ENCODE results near the gene TNFSF8. TPM values are rescaled to one million over a fixed set of nuclear protein-coding genes. Genes with fewer than 3 reads are reported as not detected.
A peak's percentile ranks its signal among the peaks of the same experiment; 100 is the strongest.

TNFSF8 gene
- total RNA-seq, 2 experiments from 2014 or later: 27.7 to 50.3 TPM

GRCh38 chr9:114953046-114953445, 22.7 kb upstream of the TNFSF8 start:
- H3K79me2 ChIP-seq (ENCODE audit: insufficient read depth, low read depth, low read length): no peaks in the 10 kb centered on the region
- ChIA-PET CTCF (ENCODE audit: unreplicated experiment) (no interaction called here), POLR2A (interaction anchor here (0.7 to 1.5 kb wide), 3 partner anchors 11 to 258 kb away, joined by 3 to 4 read pairs (median 3); no protein-coding TSS in a partner anchor)
- TF ChIP-seq EZH2phosphoT487 (IDR thresholded peaks at IDR 0.05; ENCODE audit: borderline replicate concordance, low read depth, low read length) (no peak), CTCF (conservative IDR thresholded peaks at IDR 0.05; ENCODE audit: low read length) (no peak)
- H4K20me1 ChIP-seq (ENCODE audit: insufficient read depth, low read length): no peaks in the 10 kb centered on the region
- no peaks in the 10 kb centered on the region for H3K9me3 ChIP-seq (ENCODE audit: low read length)
- H3K27ac ChIP-seq (ENCODE audit: low read depth, low read length, poor library complexity, severe bottlenecking): no peak overlapping the region
- H3K4me3 ChIP-seq (ENCODE audit: low read depth, low read length, poor library complexity, severe bottlenecking): no peak overlapping the region
- H3K9me2 ChIP-seq (ENCODE audit: insufficient read depth, low read length): no peaks in the 10 kb centered on the region
- no peaks in the 10 kb centered on the region for H3K36me3 ChIP-seq (ENCODE audit: insufficient read depth, low read length)
- no peak for DNase-seq (ENCODE audit: low spot score)
- intact Hi-C loops (cut with micrococcal nuclease; ENCODE audit: unreplicated experiment): no loop called here
- no peak overlapping the region for H3K4me2 ChIP-seq (ENCODE audit: low read length)
- H3K4me1 ChIP-seq (ENCODE audit: insufficient read depth, low read length, poor library complexity, severe bottlenecking): peaks cover 24% of the 10 kb centered on the region
- no TSS peak for BruUV-seq (replicated peaks)
- no peak overlapping the region for H2AFZ ChIP-seq (ENCODE audit: low read length)

- no peak overlapping the region for H3K27ac ChIP-seq (ENCODE audit: low read depth, low read length, poor library complexity, severe bottlenecking)
- no TSS peak for BruUV-seq (replicated peaks)
- no peak overlapping the region for H3K4me2 ChIP-seq (ENCODE audit: low read length)
- intact Hi-C loops (cut with micrococcal nuclease; ENCODE audit: unreplicated experiment): no loop called here
- no peaks in the 10 kb centered on the region for H4K20me1 ChIP-seq (ENCODE audit: insufficient read depth, low read length)
- H3K4me1 ChIP-seq (ENCODE audit: insufficient read depth, low read length, poor library complexity, severe bottlenecking): peaks cover 44% of the 10 kb centered on the region
- H3K9me3 ChIP-seq (ENCODE audit: low read length): no peaks in the 10 kb centered on the region
- no peak for DNase-seq (ENCODE audit: low spot score)
- H3K4me3 ChIP-seq (ENCODE audit: low read depth, low read length, poor library complexity, severe bottlenecking): no peak overlapping the region
- TF ChIP-seq EZH2phosphoT487 (IDR thresholded peaks at IDR 0.05; ENCODE audit: borderline replicate concordance, low read depth, low read length) (no peak), CTCF (conservative IDR thresholded peaks at IDR 0.05; ENCODE audit: low read length) (no peak)
- no peak overlapping the region for H2AFZ ChIP-seq (ENCODE audit: low read length)
- H3K79me2 ChIP-seq (ENCODE audit: insufficient read depth, low read depth, low read length): no peaks in the 10 kb centered on the region
- H3K36me3 ChIP-seq (ENCODE audit: insufficient read depth, low read length): no peaks in the 10 kb centered on the region
- ChIA-PET CTCF (ENCODE audit: unreplicated experiment) (no interaction called here), POLR2A (interaction anchor here (1.1 kb wide), 1 partner anchor 22 kb away, joined by 3 read pairs; no protein-coding TSS in a partner anchor)
- no peaks in the 10 kb centered on the region for H3K9me2 ChIP-seq (ENCODE audit: insufficient read depth, low read length)
These were observed 20.4 kb upstream of the TNFSF8 start for GRCh38 chr9:114950761-114951160.

GRCh38 chr9:114947058-114947457, 16.7 kb upstream of the TNFSF8 start:
- DNase-seq (ENCODE audit: low spot score): peak; percentile 62
- no peaks in the 10 kb centered on the region for H4K20me1 ChIP-seq (ENCODE audit: insufficient read depth, low read length)
- H3K4me2 ChIP-seq (ENCODE audit: low read length): peak overlapping the region; percentile 50
- peaks cover 24% of the 10 kb centered on the region for H3K4me1 ChIP-seq (ENCODE audit: insufficient read depth, low read length, poor library complexity, severe bottlenecking)
- intact Hi-C loops (cut with micrococcal nuclease; ENCODE audit: unreplicated experiment): no loop called here
- ChIA-PET POLR2A (interaction anchor here (0.8 to 2.8 kb wide), 3 partner anchors 18 to 34 kb away, joined by 3 to 13 read pairs (median 3); partner anchors contain the start of gene TNFSF8), CTCF (ENCODE audit: unreplicated experiment) (no interaction called here)
- H3K9me2 ChIP-seq (ENCODE audit: insufficient read depth, low read length): no peaks in the 10 kb centered on the region
- no peaks in the 10 kb centered on the region for H3K79me2 ChIP-seq (ENCODE audit: insufficient read depth, low read depth, low read length)
- BruUV-seq (replicated peaks): no TSS peak
- no peaks in the 10 kb centered on the region for H3K36me3 ChIP-seq (ENCODE audit: insufficient read depth, low read length)
- no peak overlapping the region for H2AFZ ChIP-seq (ENCODE audit: low read length)
- H3K9me3 ChIP-seq (ENCODE audit: low read length): no peaks in the 10 kb centered on the region
- no peak overlapping the region for H3K4me3 ChIP-seq (ENCODE audit: low read depth, low read length, poor library complexity, severe bottlenecking)
- TF ChIP-seq CTCF (conservative IDR thresholded peaks at IDR 0.05; ENCODE audit: low read length): no peak
- no peak for TF ChIP-seq EZH2phosphoT487 (IDR thresholded peaks at IDR 0.05; ENCODE audit: borderline replicate concordance, low read depth, low read length)
- no peak overlapping the region for H3K27ac ChIP-seq (ENCODE audit: low read depth, low read length, poor library complexity, severe bottlenecking)
